Measurements from ENCODE around the gene IDI2.

GRCh38 chr10:1015688-1016087, 10.0 kb downstream of the IDI2 start:
- TF ChIP-seq POLR2AphosphoS5 (IDR thresholded peaks at IDR 0.05; ENCODE audit: low read depth, low read length) (no peak), POLR2A (IDR thresholded peaks at IDR 0.05; ENCODE audit: low read depth, low read length) (no peak), TAF1 (IDR thresholded peaks at IDR 0.05; ENCODE audit: low read depth, low read length) (no peak), SPI1 (IDR thresholded peaks at IDR 0.05; ENCODE audit: low read depth, low read length) (no peak), PAX5 (IDR thresholded peaks at IDR 0.05; ENCODE audit: insufficient read depth, low read length, severe bottlenecking) (no peak), POU2F2 (IDR thresholded peaks at IDR 0.05; ENCODE audit: low read depth, low read length) (no peak)

All from GM12891 (cell line).